ENCODE results near the gene MUC6. TPM values are rescaled to one million over a fixed set of nuclear protein-coding genes. Genes with fewer than 3 reads are reported as not detected.

The MUC6 gene
- total RNA-seq, 1 experiment from 2014 or later: not detected

DNA sequence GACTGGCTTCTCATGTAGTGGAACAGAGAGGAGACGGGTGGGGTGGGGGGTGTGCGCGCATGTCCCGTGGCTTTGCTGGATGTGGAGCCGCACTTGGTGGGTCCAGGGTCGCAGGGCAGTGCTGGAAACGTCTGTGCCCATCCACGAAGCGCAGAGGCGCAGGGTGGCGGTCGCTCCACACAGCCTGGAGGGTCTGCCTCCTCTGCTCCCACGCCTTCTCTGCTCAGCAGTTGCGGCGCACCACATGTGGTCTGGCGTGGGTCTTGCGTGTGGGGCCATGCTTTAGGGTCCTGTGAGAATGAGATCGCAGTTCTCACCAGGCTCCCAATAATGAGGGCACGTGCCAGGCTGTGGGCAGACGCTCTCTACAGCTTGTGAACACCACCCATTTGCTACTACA lies 50.7 kb downstream of the MUC6 start:
- H2BK20ac ChIP-seq (ENCODE audit: low read depth, low read length, poor library complexity, severe bottlenecking): no peak overlapping the region
- Mint-ChIP-seq H3K9me3 (no peaks in the 10 kb centered on the region), H3K27ac (no peak overlapping the region), H3K36me3 (ENCODE audit: insufficient read depth in 1 of 3, low read depth in 3 of 3) (peaks cover 19 to 77% (median 75%) of the 10 kb centered on the region in 3 experiments), H3K27me3 (ENCODE audit: low read depth) (no peaks in the 10 kb centered on the region), H3K4me1 (no peaks in the 10 kb centered on the region), H3K4me3 (no peak overlapping the region)
- H3K79me2 ChIP-seq (ENCODE audit: insufficient read depth, low read length): no peaks in the 10 kb centered on the region
- H3K27ac ChIP-seq (ENCODE audit: insufficient read length, low read depth, low read length): no peak overlapping the region
- H3K4me1 ChIP-seq (ENCODE audit: insufficient read depth, low read length): no peaks in the 10 kb centered on the region
- no peaks in the 10 kb centered on the region for H3K23me2 ChIP-seq (ENCODE audit: insufficient read length, low read depth, low read length, poor library complexity, severe bottlenecking)
- no peak overlapping the region for H3K14ac ChIP-seq (ENCODE audit: insufficient read depth, low read length)
- H3K18ac ChIP-seq (ENCODE audit: insufficient read length, low read depth, low read length): no peak overlapping the region
- no peak overlapping the region for H2BK5ac ChIP-seq (ENCODE audit: insufficient read length, low read length)
- H2BK120ac ChIP-seq (ENCODE audit: low read depth, low read length, poor library complexity, severe bottlenecking): no peak overlapping the region
- H3K56ac ChIP-seq (ENCODE audit: insufficient read length, low read depth, low read length): no peak overlapping the region
- DNase-seq: no peak
- no peak overlapping the region for H2BK12ac ChIP-seq (ENCODE audit: insufficient read length, low read depth, low read length)
- no peak overlapping the region for H3K4me2 ChIP-seq (ENCODE audit: insufficient read depth, insufficient read length, low read length)
- no peak overlapping the region for H4K8ac ChIP-seq (replicated peaks; ENCODE audit: insufficient read length, low read depth, low read length)
- no peaks in the 10 kb centered on the region for H3K9me3 ChIP-seq (ENCODE audit: control insufficient read depth, low read depth, low read length)
- H2AFZ ChIP-seq (ENCODE audit: low read length): no peak overlapping the region
- H2AK5ac ChIP-seq (ENCODE audit: insufficient read length, low read length): no peak overlapping the region
- no peaks in the 10 kb centered on the region for H3K27me3 ChIP-seq (ENCODE audit: insufficient read depth, low read length)
- no peak overlapping the region for H3K4ac ChIP-seq (ENCODE audit: low read depth, low read length)
- H3K23ac ChIP-seq (ENCODE audit: insufficient read length, low read depth, low read length): no peak overlapping the region
- no CpG with 5 or more reads among the region's 20 CpGs for WGBS (ENCODE audit: extremely low coverage, insufficient read length, low lambda C conversion rate)
- H4K91ac ChIP-seq (ENCODE audit: insufficient read length, low read depth, low read length): no peak overlapping the region
- no peak overlapping the region for H2BK15ac ChIP-seq (ENCODE audit: low read depth, low read length)
- H3K79me1 ChIP-seq (ENCODE audit: insufficient read depth, low read depth, low read length, poor library complexity, severe bottlenecking): no peaks in the 10 kb centered on the region
- H3K9ac ChIP-seq (ENCODE audit: extremely low read depth, insufficient read length, low read length): no peak overlapping the region
- no peak overlapping the region for H4K5ac ChIP-seq (ENCODE audit: insufficient read length, low read depth, low read length)
- TF ChIP-seq, protein P1, sequence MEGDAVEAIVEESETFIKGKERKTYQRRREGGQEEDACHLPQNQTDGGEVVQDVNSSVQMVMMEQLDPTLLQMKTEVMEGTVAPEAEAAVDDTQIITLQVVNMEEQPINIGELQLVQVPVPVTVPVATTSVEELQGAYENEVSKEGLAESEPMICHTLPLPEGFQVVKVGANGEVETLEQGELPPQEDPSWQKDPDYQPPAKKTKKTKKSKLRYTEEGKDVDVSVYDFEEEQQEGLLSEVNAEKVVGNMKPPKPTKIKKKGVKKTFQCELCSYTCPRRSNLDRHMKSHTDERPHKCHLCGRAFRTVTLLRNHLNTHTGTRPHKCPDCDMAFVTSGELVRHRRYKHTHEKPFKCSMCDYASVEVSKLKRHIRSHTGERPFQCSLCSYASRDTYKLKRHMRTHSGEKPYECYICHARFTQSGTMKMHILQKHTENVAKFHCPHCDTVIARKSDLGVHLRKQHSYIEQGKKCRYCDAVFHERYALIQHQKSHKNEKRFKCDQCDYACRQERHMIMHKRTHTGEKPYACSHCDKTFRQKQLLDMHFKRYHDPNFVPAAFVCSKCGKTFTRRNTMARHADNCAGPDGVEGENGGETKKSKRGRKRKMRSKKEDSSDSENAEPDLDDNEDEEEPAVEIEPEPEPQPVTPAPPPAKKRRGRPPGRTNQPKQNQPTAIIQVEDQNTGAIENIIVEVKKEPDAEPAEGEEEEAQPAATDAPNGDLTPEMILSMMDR (conservative IDR thresholded peaks at IDR 0.05): no peak
- no peak overlapping the region for H3T11ph ChIP-seq (ENCODE audit: low read length)
- H4K20me1 ChIP-seq (ENCODE audit: control insufficient read depth, insufficient read depth, insufficient read length): no peaks in the 10 kb centered on the region

Data from H9 (cell line).